ENCODE results near the gene CYP4F12.
"Not testable (repeated sequence)": the region's sequence is repeated elsewhere in the genome, so short reads cannot be mapped to it uniquely, and the experiment has no call there.

Gene CYP4F12

DNA sequence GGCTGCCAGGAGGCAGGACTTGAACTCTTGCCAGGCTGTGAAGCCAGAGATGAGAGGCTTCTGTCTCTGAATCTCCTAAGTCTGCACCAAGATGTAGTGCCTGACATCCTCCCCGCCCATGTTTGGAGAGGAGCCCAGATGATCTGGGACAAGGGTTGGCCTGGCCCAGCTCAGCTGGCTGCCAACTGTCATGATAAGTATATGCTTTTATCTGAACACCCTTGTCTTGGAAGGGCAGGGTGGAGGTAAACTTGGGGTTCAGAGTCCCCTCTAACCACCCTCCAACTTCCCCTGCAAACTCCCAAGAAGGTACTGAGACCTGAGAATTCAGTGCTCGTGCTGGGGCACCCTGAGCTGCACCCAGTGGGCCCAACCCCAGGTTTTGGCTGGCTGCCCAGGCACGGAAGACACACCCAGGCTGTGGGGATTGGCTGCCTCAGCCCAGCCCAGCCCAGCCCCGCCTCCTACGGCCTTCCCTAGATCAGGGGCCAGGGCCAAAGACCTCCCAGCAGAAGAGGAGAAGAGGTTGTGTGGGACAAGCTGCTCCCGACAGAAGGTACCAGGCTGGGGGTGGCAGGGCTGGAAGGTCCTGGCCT is at the start of gene CYP4F12:
CYP4F12 (plus strand) TSS at position 508 of the 596 bp plus-strand sequence. CDS start 443 bp downstream, outside the sequence.
- DNase-seq, result peak in 1 of 2 donors; percentile 7

- DNase-seq, result no peak
These were observed 49.1 kb upstream of the CYP4F12 start for GRCh38 chr19:15623711-15624318.

- DNase-seq, result no peak
These were observed 44.5 kb upstream of the CYP4F12 start for GRCh38 chr19:15628236-15629002.

GRCh38 chr19:15629003-15629880 is 43.6 kb upstream of the CYP4F12 start:
- peak; percentile 81 to 92 for DNase-seq

- peak in 1 of 2 donors; percentile 25 for DNase-seq
These were observed 41.1 kb upstream of the CYP4F12 start for GRCh38 chr19:15631817-15632216.

- no peak for DNase-seq
These were observed 39.6 kb upstream of the CYP4F12 start for GRCh38 chr19:15633082-15633835.

DNA sequence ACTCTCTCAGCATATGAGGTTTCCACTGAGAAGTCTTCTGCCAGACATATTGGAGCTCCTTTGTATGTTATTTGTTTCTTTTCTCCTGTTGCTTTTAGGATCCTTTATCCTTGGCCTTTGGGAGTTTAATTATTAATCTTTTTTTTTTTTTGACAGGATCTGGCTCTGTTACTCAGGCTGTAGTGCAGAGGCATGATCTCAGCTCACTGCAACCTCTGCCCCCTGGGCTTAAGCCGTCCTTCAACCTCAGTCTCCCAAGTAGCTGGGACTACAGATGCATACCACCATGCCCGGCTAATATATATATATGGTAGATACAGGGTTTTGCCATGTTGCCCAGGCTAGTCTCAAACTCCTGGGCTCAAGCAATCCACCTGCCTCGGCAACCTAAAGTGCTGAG is 38.8 kb upstream of the CYP4F12 start:
- no peak for DNase-seq

DNA sequence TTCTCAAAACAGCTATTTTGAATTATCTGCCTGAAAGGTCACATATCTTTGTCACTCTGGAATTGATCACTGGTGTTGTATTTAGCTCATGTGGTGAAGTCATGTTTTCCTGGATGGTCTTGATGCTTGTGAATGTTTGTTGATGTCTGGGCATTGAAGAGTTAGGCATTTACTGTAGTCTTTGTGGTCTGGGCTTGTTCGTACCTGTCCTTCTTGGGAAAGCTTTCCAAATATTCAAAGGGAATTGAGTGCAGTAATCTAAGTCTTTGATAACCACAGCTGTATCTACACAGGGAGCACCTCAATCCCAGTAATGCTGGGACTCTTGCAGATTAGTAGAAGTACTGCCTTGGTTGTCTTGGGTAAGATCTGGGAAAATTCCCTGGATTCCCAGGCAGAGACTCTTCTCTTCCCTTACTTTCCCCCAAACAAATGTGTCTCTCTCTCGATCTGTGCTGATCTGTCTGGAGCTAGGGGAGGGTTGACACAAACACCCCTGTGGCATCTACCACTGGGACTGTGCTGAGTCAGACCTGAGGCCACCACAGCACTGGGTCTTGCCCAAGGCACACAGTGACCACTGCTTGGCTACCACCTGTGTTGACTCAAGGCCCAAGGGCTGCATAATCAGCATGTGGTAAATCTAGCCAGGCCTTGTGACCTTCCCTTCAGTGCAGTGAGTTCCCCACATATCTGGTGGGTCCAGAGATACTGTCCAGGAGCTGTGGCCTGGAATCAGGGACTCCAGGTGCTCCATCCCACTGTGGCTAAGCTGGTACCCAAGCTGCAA is 37.7 kb upstream of the CYP4F12 start:
- no peak for DNase-seq

GRCh38 chr19:15636026-15636425 is 36.9 kb upstream of the CYP4F12 start:
- DNase-seq, result no peak

DNA sequence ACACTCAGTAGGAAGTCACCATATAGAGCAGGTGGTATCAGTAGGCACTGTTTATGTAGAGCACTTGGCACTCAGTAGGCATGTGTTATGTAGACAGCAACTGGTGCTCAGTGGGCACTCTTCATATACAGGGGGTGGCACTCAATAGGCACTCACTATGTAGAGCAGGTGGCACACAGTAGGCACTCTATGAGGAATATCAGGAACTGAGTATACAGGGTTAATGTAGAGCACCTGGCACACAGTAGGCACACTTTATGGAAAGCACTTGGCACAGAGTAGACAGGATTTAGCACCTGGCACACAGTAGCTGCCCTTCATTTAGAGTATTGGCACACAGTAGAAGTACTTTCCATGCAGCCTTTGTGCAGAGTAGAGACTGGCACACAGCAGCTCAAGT is 33.3 kb upstream of the CYP4F12 start:
- no peak for DNase-seq

DNA sequence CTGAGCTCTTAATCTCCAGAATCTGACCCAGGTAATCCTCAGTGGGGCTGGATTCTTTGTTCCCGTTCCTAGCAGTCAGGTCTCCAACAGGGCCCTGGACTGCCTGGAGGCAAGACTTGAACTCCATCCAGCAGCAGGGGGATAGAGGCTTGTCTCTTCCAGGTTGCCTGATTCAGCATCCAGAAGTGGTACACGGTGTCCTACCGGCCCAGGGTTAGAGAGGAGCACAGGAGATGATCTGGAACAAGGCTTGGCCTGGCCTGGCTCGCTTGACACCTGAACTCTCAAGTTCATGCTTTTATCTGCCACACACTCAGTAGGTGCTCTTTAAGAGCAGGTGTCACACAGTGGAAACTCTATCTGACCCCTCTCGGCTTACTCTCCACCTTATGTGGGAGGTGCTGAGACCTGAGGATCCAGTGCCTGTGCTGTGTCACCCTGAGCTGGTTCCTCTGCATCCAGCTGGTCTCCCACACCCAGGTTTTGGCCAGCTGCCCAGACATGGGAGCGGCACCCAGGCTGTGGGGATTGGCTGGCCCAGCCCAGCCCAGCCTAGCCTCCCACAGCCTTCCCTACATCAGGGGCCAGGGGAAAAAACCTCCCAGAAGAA is 32.5 kb upstream of the CYP4F12 start, which contains the start of gene CYP4F3:
CYP4F3 (plus strand) TSS at position 604 of the 610 bp plus-strand sequence. CDS start 519 bp downstream, outside the sequence.
- no peak for DNase-seq

DNA sequence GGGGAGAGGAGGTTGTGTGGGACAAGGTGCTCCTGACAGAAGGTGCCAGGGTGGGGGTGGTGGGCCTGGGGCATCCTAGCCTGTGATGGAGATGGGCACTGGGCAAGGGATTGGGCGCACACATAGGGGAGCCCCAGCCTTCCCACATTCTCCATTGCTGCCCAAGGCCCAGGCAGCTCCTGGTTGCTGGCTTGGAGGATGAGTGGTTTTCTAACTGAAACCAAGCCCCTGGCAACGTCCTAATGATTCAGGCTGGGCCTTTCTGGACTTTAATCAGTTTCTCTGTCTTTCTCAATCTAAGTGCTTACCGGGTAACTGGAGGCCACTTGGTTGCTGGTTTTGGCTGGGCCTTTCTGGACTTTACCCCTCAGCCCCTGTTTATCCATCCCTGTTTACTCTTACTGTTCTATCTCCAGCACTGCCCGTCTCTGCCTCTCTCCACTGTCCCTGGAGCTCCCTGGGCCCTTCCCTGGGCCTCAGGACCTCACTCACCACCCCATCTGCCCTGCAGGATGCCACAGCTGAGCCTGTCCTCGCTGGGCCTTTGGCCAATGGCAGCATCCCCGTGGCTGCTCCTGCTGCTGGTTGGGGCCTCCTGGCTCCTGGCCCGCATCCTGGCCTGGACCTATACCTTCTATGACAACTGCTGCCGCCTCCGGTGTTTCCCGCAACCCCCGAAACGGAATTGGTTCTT is 31.8 kb upstream of the CYP4F12 start:
- DNase-seq, result no peak

DNA sequence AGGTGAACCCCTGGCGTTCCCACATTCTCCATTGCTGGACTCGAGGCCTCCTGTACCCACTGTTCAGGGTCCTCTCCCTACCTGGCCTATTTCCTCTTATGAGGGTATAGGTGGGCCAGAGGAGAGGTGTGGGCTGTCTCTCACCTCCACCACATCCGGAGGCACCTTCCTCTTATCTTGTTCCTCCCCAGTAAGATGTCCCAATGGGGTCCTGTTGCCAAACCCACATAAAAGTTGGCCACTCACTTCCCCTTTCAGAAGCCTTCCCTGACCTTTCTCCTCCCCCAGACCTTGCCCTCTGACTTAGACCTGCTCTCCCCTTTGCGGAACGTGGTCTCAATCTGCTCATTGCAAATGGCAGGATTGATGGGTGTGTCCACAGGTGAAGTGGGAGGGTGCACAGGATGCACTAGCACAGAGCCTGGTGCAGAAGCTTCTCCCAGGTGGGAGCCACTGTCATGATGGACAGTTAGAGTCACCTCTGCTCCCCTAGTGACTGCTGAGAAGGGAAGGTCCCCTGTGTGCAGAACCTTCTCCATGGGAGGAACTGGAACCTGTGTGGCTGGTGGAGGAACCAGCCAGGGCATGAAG is 30.9 kb upstream of the CYP4F12 start:
- no peak for DNase-seq

DNA sequence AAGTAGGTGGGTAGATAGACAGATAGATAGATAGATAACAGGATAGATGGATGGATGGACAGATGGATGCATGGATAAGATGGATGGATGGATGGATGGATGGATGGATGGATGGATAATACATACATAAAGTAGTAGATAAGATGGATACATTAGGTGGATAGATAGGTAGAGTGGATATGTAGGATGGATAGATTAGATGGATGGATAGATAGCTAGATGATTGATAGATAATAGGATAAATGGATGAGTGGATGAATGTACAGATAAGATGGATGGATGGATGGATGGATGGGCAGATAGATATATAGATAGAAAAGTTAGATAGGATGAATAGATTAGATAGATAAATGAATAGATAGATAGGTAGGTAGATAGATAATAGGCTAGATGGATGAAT is 30.1 kb upstream of the CYP4F12 start:
- DNase-seq, result no peak

GRCh38 chr19:15643387-15643786 is 29.5 kb upstream of the CYP4F12 start:
- DNase-seq, result no peak

DNA sequence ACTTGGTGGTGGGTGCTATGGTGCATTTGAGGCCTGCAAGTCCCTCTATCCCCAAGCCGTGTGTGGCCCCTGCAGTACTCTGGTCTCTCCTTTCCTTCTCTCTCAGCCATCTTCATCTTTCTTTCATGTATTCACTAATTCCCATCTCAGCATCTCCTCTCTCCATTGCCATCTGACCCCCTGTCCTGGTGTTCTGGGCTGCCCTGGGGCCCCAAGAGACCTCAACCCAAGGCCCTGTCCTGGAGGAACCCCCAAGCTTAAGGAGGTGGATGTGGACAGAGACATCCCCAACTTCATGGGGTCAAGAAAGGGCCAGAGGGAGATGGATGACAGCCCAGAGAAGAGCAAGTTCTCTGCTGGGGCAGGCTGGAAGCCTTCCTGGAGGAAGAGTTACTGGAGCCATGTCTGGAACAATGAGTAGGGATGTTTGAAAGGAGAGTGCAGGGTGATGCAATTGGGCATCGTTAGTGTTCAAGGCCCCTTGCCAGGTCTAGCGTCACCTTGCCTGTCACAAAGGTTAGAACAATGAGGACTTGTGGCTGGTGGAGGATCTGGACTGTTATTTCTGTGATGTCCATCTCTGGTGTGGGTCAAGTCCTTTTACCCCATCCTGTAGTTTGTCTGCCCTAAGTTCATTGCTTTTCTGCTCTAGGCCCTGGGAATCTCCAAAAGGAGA is 28.7 kb upstream of the CYP4F12 start:
- DNase-seq, result no peak

GRCh38 chr19:15644816-15645215 is 28.1 kb upstream of the CYP4F12 start:
- DNase-seq, result no peak

DNA sequence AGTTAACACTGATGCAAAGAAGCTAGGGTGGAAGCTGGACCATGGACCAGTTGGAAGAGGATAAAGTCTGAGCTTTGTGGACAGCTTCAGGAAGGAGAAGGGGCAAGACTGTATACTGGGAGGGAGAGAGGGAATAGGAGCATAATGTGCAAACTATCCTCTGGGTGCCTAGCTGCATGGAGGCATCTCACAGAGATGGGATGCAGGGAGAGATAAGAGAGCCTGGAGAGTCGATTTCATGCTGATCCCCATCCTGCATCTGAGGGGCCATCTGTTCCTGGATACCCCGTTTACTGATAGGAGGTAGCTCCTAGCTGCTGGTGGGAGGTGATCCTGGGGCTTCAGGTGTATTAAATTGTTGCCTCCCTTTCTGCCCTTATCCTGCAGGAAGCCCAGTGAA is 23.4 kb upstream of the CYP4F12 start:
- DNase-seq, result no peak

- DNase-seq, result not testable (repeated sequence)
These were observed 22.8 kb upstream of the CYP4F12 start for GRCh38 chr19:15650123-15650522.

Measured in activated CD4-positive, alpha-beta T cell treated with anti-CD3 and anti-CD28 coated beads for 4 hours (primary cell).